Measurements from ENCODE around the gene CHDH.

- TF ChIP-seq, protein P1, sequence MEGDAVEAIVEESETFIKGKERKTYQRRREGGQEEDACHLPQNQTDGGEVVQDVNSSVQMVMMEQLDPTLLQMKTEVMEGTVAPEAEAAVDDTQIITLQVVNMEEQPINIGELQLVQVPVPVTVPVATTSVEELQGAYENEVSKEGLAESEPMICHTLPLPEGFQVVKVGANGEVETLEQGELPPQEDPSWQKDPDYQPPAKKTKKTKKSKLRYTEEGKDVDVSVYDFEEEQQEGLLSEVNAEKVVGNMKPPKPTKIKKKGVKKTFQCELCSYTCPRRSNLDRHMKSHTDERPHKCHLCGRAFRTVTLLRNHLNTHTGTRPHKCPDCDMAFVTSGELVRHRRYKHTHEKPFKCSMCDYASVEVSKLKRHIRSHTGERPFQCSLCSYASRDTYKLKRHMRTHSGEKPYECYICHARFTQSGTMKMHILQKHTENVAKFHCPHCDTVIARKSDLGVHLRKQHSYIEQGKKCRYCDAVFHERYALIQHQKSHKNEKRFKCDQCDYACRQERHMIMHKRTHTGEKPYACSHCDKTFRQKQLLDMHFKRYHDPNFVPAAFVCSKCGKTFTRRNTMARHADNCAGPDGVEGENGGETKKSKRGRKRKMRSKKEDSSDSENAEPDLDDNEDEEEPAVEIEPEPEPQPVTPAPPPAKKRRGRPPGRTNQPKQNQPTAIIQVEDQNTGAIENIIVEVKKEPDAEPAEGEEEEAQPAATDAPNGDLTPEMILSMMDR (IDR thresholded peaks at IDR 0.05): no peak
- TF ChIP-seq POLR2A (IDR thresholded peaks at IDR 0.05): no peak
These were observed 69.6 kb downstream of the CHDH start for GRCh38 chr3:53776494-53777101.

All from heart left ventricle (tissue), 13 donors.